Hepatocyte (in vitro differentiated cells): ENCODE data around the gene CTNNA2.

Source experiments
- CTCF ChIP-seq: fragments of 200-600 bp; sonication (generic); IDR thresholded peaks from 2 replicates; pipeline ENCODE4 v1.5.1; 2016; ENCODE audit warnings: antibody characterized with exemption, mild to moderate bottlenecking; ENCODE audit not compliant: poor library complexity
- EZH2 ChIP-seq: fragments of 200-600 bp; sonication (generic); IDR thresholded peaks from 2 replicates; pipeline ENCODE4 v1.6.1; 2016; ENCODE audit warnings: antibody characterized with exemption, mild to moderate bottlenecking, borderline replicate concordance
- EZH2phosphoT487 ChIP-seq: fragments of 200-600 bp; sonication (generic); IDR thresholded peaks from one replicate; pipeline ENCODE4 v1.6.1; 2018; ENCODE audit warnings: antibody characterized with exemption, mild to moderate bottlenecking, low read depth, moderate library complexity; ENCODE audit not compliant: unreplicated experiment, severe bottlenecking

- TF ChIP-seq CTCF (no peak), EZH2phosphoT487 (no peak), EZH2 (no peak)
These were observed 78.4 kb downstream of the CTNNA2 start for GRCh38 chr2:79591281-79591680.
